Endothelial cell (in vitro differentiated cells): ENCODE measurements around the gene DCPS. TPM values are rescaled to one million over a fixed set of nuclear protein-coding genes. Genes with fewer than 3 reads are reported as not detected.
A peak's percentile ranks its signal among the peaks of the same experiment; 100 is the strongest.

ENCODE experiments used
- DNase-seq: peaks from one replicate; pipeline ENCODE4 v3.0.0; 2021; ENCODE audit warnings: low spot score
- H3K27ac Mint-ChIP-seq: one replicate; pipeline ENCODE4 v1.8.0; 2021; ENCODE audit warnings: mixed read lengths, inconsistent platforms; ENCODE audit not compliant: unreplicated experiment
- H3K27me3 Mint-ChIP-seq: one replicate; pipeline ENCODE4 v1.8.0; 2021; ENCODE audit warnings: mild to moderate bottlenecking, moderate library complexity, mixed read lengths, inconsistent platforms; ENCODE audit not compliant: unreplicated experiment
- H3K36me3 Mint-ChIP-seq: one replicate; pipeline ENCODE4 v1.8.0; 2021; ENCODE audit warnings: mild to moderate bottlenecking, low read depth, mixed read lengths, inconsistent platforms; ENCODE audit not compliant: unreplicated experiment
- H3K4me1 Mint-ChIP-seq: one replicate; pipeline ENCODE4 v1.8.0; 2021; ENCODE audit warnings: mild to moderate bottlenecking, mixed read lengths, inconsistent platforms; ENCODE audit not compliant: unreplicated experiment
- H3K4me3 Mint-ChIP-seq: one replicate; pipeline ENCODE4 v1.8.0; 2021; ENCODE audit warnings: mild to moderate bottlenecking, mixed read lengths, inconsistent platforms; ENCODE audit not compliant: unreplicated experiment
- H3K9me3 Mint-ChIP-seq: one replicate; pipeline ENCODE4 v1.8.0; 2021; ENCODE audit warnings: mixed read lengths, inconsistent platforms; ENCODE audit not compliant: unreplicated experiment
- total RNA-seq: library from RNA; stranded (reverse); fragmentation: NEBNext Ultra II Directional; extraction: Animal tissue kit (Norgen Biotek cat#: 25700); gene quantifications from one replicate; pipeline ENCODE4 v1.2.1, GENCODE V29; 2021; ENCODE audit not compliant: unreplicated experiment
- TF ChIP-seq, protein P1 (sequence below): fragments of 200-600 bp; sonication (generic); IDR thresholded peaks from one replicate; pipeline ENCODE4 v1.5.0; 2021; ENCODE audit warnings: antibody characterized with exemption; ENCODE audit not compliant: unreplicated experiment

The DCPS gene
- total RNA-seq, 1 donor from 2014 or later: 11.3 TPM

- H3K4me1 Mint-ChIP-seq: peaks cover 49% of the 10 kb centered on the region
- peak overlapping the region; percentile 36 for H3K27ac Mint-ChIP-seq
- TF ChIP-seq, protein P1, sequence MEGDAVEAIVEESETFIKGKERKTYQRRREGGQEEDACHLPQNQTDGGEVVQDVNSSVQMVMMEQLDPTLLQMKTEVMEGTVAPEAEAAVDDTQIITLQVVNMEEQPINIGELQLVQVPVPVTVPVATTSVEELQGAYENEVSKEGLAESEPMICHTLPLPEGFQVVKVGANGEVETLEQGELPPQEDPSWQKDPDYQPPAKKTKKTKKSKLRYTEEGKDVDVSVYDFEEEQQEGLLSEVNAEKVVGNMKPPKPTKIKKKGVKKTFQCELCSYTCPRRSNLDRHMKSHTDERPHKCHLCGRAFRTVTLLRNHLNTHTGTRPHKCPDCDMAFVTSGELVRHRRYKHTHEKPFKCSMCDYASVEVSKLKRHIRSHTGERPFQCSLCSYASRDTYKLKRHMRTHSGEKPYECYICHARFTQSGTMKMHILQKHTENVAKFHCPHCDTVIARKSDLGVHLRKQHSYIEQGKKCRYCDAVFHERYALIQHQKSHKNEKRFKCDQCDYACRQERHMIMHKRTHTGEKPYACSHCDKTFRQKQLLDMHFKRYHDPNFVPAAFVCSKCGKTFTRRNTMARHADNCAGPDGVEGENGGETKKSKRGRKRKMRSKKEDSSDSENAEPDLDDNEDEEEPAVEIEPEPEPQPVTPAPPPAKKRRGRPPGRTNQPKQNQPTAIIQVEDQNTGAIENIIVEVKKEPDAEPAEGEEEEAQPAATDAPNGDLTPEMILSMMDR: no peak
- DNase-seq: no peak
- H3K4me3 Mint-ChIP-seq: peak overlapping the region; percentile 56
- H3K9me3 Mint-ChIP-seq: no peaks in the 10 kb centered on the region
- H3K36me3 Mint-ChIP-seq: peaks cover 12% of the 10 kb centered on the region
- H3K27me3 Mint-ChIP-seq: peaks cover 5% of the 10 kb centered on the region
Observed at GRCh38 chr11:126352934-126353801, 49.3 kb downstream of the DCPS start.

- H3K4me3 Mint-ChIP-seq: peak overlapping the region; percentile 91
- DNase-seq: no peak
Observed at GRCh38 chr11:126354631-126355323, 50.9 kb downstream of the DCPS start.

DNA sequence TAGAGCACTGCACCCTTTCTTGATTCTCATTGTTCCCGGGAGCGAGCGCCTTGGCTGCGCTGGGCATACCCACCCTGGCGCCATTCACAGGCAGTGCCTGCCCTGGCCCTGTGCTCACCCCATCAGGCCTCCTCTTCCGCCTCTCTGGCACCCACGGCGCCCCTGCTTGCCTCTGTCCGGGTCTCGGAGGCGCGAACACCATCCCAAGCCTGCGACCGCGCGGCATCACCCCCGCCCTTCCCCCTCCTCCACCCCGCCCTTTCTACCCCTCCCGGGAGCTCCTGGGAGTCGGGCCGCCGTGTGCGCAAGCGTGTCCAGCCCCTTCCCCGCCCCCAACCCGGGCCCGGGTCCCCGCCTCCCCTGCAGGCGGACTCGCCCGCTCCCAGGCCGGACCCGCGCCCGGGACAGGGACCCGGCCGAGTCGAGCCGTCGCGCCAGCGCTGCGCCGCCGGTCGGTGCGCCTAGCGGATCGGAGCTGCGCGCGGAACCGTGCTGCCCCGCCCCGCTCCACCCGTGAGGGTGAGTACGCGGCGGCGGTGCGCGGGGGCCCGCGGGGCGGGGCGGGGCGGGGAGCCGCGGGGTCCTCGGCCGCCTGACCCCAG lies 51.6 kb downstream of the DCPS start, which contains the start of gene ST3GAL4:
ST3GAL4 (plus strand) TSS at position 363 of the 602 bp plus-strand sequence. CDS start 50,470 bp downstream, outside the sequence.
- H3K4me3 Mint-ChIP-seq: peak within 1 kb of the TSS; percentile 91
- peaks cover 7% of the 10 kb centered on the region for H3K36me3 Mint-ChIP-seq
- peaks cover 5% of the 10 kb centered on the region for H3K27me3 Mint-ChIP-seq
- H3K9me3 Mint-ChIP-seq: no peaks in the 10 kb centered on the region
- DNase-seq: peak; percentile 87
- H3K4me1 Mint-ChIP-seq: peaks cover 42% of the 10 kb centered on the region
- TF ChIP-seq, protein P1: no peak
- H3K27ac Mint-ChIP-seq: peak within 1 kb of the TSS; percentile 13

More at GRCh38 chr11:126354631-126355323, 50.9 kb downstream of the DCPS start:
- Mint-ChIP-seq H3K36me3 (peaks cover 7% of the 10 kb centered on the region), H3K27me3 (peaks cover 5% of the 10 kb centered on the region), H3K9me3 (no peaks in the 10 kb centered on the region), H3K4me1 (peaks cover 42% of the 10 kb centered on the region), H3K27ac (peak overlapping the region; percentile 13)
- TF ChIP-seq, protein P1: no peak

GRCh38 chr11:126355926-126356897 lies 52.4 kb downstream of the DCPS start:
- H3K36me3 Mint-ChIP-seq: peaks cover 7% of the 10 kb centered on the region
- DNase-seq: peak; percentile 30
- H3K9me3 Mint-ChIP-seq: no peaks in the 10 kb centered on the region
- H3K27ac Mint-ChIP-seq: no peak overlapping the region
- peak overlapping the region; percentile 87 for H3K4me3 Mint-ChIP-seq
- H3K4me1 Mint-ChIP-seq: peaks cover 38% of the 10 kb centered on the region
- H3K27me3 Mint-ChIP-seq: peaks cover 5% of the 10 kb centered on the region
- TF ChIP-seq, protein P1: no peak
